Calu3 (cell line): ENCODE results near the gene SLC2A13. TPM values are rescaled to one million over a fixed set of nuclear protein-coding genes. Genes with fewer than 3 reads are reported as not detected.

Experiments
- BruUV-seq: library from RNA; stranded (reverse); fragments of 400-500 nt; replicated peaks from 2 replicates; lab custom pipeline; 2021; lab: Mats Ljungman, UMichigan
- CTCF ChIA-PET: fragments of 300-600 bp; sonication (Branson Sonifier 250); formaldehyde crosslinking; loops from one replicate; lab custom pipeline; 2022; ENCODE audit warnings: antibody characterized with exemption; lab: Charles Lee
- DNase-seq: peaks from one replicate; pipeline ENCODE4 v3.0.0; 2022
- H3K27ac Mint-ChIP-seq: one replicate; pipeline ENCODE4 v1.8.0; 2022; ENCODE audit warnings: mixed read lengths; ENCODE audit not compliant: unreplicated experiment
- H3K27me3 Mint-ChIP-seq: one replicate; pipeline ENCODE4 v1.8.0; 2022; ENCODE audit warnings: mixed read lengths; ENCODE audit not compliant: unreplicated experiment
- H3K36me3 Mint-ChIP-seq: one replicate; pipeline ENCODE4 v1.8.0; 2022; ENCODE audit warnings: mild to moderate bottlenecking, moderate library complexity, mixed read lengths; ENCODE audit not compliant: insufficient read depth, unreplicated experiment
- H3K4me1 Mint-ChIP-seq: one replicate; pipeline ENCODE4 v1.8.0; 2022; ENCODE audit warnings: mild to moderate bottlenecking, low read depth, mixed read lengths; ENCODE audit not compliant: unreplicated experiment
- H3K4me3 Mint-ChIP-seq: one replicate; pipeline ENCODE4 v1.8.0; 2022; ENCODE audit warnings: mild to moderate bottlenecking, low read depth, moderate library complexity, mixed read lengths; ENCODE audit not compliant: unreplicated experiment
- H3K9me3 Mint-ChIP-seq: one replicate; pipeline ENCODE4 v1.8.0; 2022; ENCODE audit warnings: low read depth, mixed read lengths; ENCODE audit not compliant: unreplicated experiment
- intact Hi-C: fragments of 100-400 bp; cut with micrococcal nuclease; formaldehyde crosslinking; loops from one replicate; pipeline ENCODE4 v1.10.0; 2022; ENCODE audit not compliant: unreplicated experiment
- total RNA-seq: library from RNA; stranded (reverse); gene quantifications from 2 replicates; pipeline ENCODE4 v1.2.3, GENCODE V29; 2022
- TF ChIP-seq, protein P1 (sequence below): fragments of 200-600 bp; IDR thresholded peaks from one replicate; pipeline ENCODE4 v1.8.0; 2022; ENCODE audit warnings: antibody characterized with exemption; ENCODE audit not compliant: unreplicated experiment

SLC2A13 gene
- total RNA-seq, 1 experiment from 2014 or later = 9.4 TPM

GRCh38 chr12:39743655-39744054 lies 362.2 kb downstream of the SLC2A13 start:
- intact Hi-C loops = no loop called here
- TF ChIP-seq, protein P1, sequence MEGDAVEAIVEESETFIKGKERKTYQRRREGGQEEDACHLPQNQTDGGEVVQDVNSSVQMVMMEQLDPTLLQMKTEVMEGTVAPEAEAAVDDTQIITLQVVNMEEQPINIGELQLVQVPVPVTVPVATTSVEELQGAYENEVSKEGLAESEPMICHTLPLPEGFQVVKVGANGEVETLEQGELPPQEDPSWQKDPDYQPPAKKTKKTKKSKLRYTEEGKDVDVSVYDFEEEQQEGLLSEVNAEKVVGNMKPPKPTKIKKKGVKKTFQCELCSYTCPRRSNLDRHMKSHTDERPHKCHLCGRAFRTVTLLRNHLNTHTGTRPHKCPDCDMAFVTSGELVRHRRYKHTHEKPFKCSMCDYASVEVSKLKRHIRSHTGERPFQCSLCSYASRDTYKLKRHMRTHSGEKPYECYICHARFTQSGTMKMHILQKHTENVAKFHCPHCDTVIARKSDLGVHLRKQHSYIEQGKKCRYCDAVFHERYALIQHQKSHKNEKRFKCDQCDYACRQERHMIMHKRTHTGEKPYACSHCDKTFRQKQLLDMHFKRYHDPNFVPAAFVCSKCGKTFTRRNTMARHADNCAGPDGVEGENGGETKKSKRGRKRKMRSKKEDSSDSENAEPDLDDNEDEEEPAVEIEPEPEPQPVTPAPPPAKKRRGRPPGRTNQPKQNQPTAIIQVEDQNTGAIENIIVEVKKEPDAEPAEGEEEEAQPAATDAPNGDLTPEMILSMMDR = no peak
- Mint-ChIP-seq H3K4me1 (no peaks in the 10 kb centered on the region), H3K27ac (no peak overlapping the region), H3K36me3 (no peaks in the 10 kb centered on the region), H3K9me3 (peaks cover 6% of the 10 kb centered on the region), H3K4me3 (no peak overlapping the region), H3K27me3 (no peaks in the 10 kb centered on the region)
- no TSS peak for BruUV-seq
- no peak for DNase-seq
- CTCF ChIA-PET = no interaction called here

- H3K4me3 Mint-ChIP-seq = no peak overlapping the region
- H3K27ac Mint-ChIP-seq = no peak overlapping the region
- BruUV-seq = no TSS peak
- CTCF ChIA-PET = no interaction called here
- H3K27me3 Mint-ChIP-seq = no peaks in the 10 kb centered on the region
- TF ChIP-seq, protein P1 = no peak
- no peak for DNase-seq
- H3K9me3 Mint-ChIP-seq = no peaks in the 10 kb centered on the region
- H3K36me3 Mint-ChIP-seq = no peaks in the 10 kb centered on the region
- H3K4me1 Mint-ChIP-seq = no peaks in the 10 kb centered on the region
- intact Hi-C loops = no loop called here
Observed at GRCh38 chr12:39736406-39736805, 369.5 kb downstream of the SLC2A13 start.

DNA sequence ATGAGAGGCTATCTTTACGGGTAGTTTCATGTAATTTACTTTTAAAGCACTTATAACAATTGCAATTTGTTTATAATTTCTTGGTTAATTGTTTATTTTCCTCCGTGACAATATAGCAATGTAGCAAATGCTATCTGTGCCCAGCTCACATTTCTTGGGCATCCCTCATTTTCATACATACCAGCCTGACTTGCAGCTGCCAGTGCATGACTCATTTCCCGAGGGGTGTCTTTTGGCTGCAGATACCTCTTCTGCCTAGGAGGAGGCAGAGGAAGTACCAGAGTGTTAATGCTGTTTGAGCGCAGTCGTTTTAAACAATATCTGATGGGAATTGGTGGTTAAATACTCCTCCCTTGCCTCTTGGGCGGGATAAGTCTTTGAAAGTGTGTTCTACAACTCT lies 382.1 kb downstream of the SLC2A13 start:
- BruUV-seq = no TSS peak
- TF ChIP-seq, protein P1 = no peak
- Mint-ChIP-seq H3K4me1 (no peaks in the 10 kb centered on the region), H3K36me3 (peaks cover 6% of the 10 kb centered on the region), H3K27me3 (no peaks in the 10 kb centered on the region), H3K4me3 (no peak overlapping the region), H3K27ac (no peak overlapping the region), H3K9me3 (peaks cover 3% of the 10 kb centered on the region)
- intact Hi-C loops = no loop called here
- no peak for DNase-seq
- CTCF ChIA-PET = no interaction called here

GRCh38 chr12:39722504-39722903 lies 383.4 kb downstream of the SLC2A13 start:
- intact Hi-C loops = no loop called here
- peaks cover 3% of the 10 kb centered on the region for H3K9me3 Mint-ChIP-seq
- no TSS peak for BruUV-seq
- H3K4me3 Mint-ChIP-seq = no peak overlapping the region
- CTCF ChIA-PET = no interaction called here
- no peak for DNase-seq
- TF ChIP-seq, protein P1 = no peak
- H3K36me3 Mint-ChIP-seq = peaks cover 6% of the 10 kb centered on the region
- no peak overlapping the region for H3K27ac Mint-ChIP-seq
- no peaks in the 10 kb centered on the region for H3K4me1 Mint-ChIP-seq
- H3K27me3 Mint-ChIP-seq = no peaks in the 10 kb centered on the region
